Transverse colon (tissue), 3 donors: ENCODE data around the gene FAHD2A.

ENCODE experiments used
- CTCF ChIP-seq, 5 experiments: fragments of 200-600 bp in 3 of 5; fragments of 450-650 bp in 2 of 5; sonication (generic) in 3 of 5; IDR thresholded peaks; 1 replicate in 2 of 5; 2 replicates in 3 of 5; pipeline ENCODE4 v1.5.1; 2016 to 2017; ENCODE audit warnings: antibody characterized with exemption in 5 of 5, inconsistent platforms in 3 of 5, mild to moderate bottlenecking in 2 of 5, moderate library complexity in 1 of 5
- EP300 ChIP-seq: sonication (generic); formaldehyde crosslinking; IDR thresholded peaks from one replicate; pipeline ENCODE4 v1.6.1; 2017; ENCODE audit warnings: antibody characterized with exemption, low read depth

- TF ChIP-seq EP300 (no peak), CTCF (IDR thresholded peaks at IDR 0.05) (no peak)
Observed at GRCh38 chr2:95381212-95382191, 21.0 kb upstream of the FAHD2A start.
